CD14-positive monocyte (primary cell): ENCODE measurements around the gene TMEM179. TPM values are rescaled to one million over a fixed set of nuclear protein-coding genes. Genes with fewer than 3 reads are reported as not detected.
"Not testable (repeated sequence)": the region's sequence is repeated elsewhere in the genome, so short reads cannot be mapped to it uniquely, and the experiment has no call there.

Experiments
- DNase-seq, 3 donors: peaks; one replicate each; pipeline ENCODE4 v3.0.0-alpha.2; 2011 to 2022
- H2AFZ ChIP-seq: 2 replicates; pipeline ENCODE4 v1.6.0; 2012; ENCODE audit warnings: mild to moderate bottlenecking, low read depth, low read length, inconsistent platforms; ENCODE audit not compliant: insufficient read depth, poor library complexity, severe bottlenecking
- H3K27ac ChIP-seq, 2 donors: 1 replicate in 1 of 2; 2 replicates in 1 of 2; pipeline ENCODE4 v1.5.1; 2012 to 2013; ENCODE audit warnings: low read length in 2 of 2, control low read depth in 1 of 2, inconsistent platforms in 1 of 2, low read depth in 1 of 2, mild to moderate bottlenecking in 1 of 2
- H3K27me3 ChIP-seq, 2 donors: one replicate each; pipeline versions ENCODE4 v1.6.0 to v1.6.1; 2011 to 2013; ENCODE audit warnings: low read length in 2 of 2; ENCODE audit not compliant: control insufficient read depth in 2 of 2, insufficient read depth in 2 of 2
- H3K36me3 ChIP-seq, 2 donors: replicated peaks in 1 of 2; 1 replicate in 1 of 2; 2 replicates in 1 of 2; pipeline versions ENCODE4 v1.5.1 to v1.6.1; 2012 to 2013; ENCODE audit warnings: low read length in 2 of 2, control low read depth in 1 of 2, inconsistent platforms in 1 of 2, mild to moderate bottlenecking in 1 of 2; ENCODE audit not compliant: insufficient read depth in 2 of 2, control insufficient read depth in 1 of 2
- H3K4me1 ChIP-seq, 2 donors: 1 replicate in 1 of 2; 2 replicates in 1 of 2; pipeline versions ENCODE4 v1.5.1 to v1.6.1; 2012 to 2013; ENCODE audit warnings: low read length in 2 of 2, control low read depth in 1 of 2, inconsistent platforms in 1 of 2, mild to moderate bottlenecking in 1 of 2, moderate library complexity in 1 of 2; ENCODE audit not compliant: insufficient read depth in 2 of 2, control insufficient read depth in 1 of 2
- H3K4me2 ChIP-seq: replicated peaks from 2 replicates; pipeline ENCODE3; 2012; ENCODE audit warnings: low read length, moderate library complexity, mild to moderate bottlenecking; ENCODE audit not compliant: poor library complexity, severe bottlenecking; ENCODE audit errors: extremely low read depth
- H3K4me3 ChIP-seq, 3 experiments: fragments of 200-600 bp in 1 of 3; sonication (generic) in 1 of 3; replicated peaks in 1 of 3; 1 replicate in 2 of 3; 2 replicates in 1 of 3; pipeline ENCODE4 v1.5.1; 2011 to 2013; ENCODE audit warnings: low read length in 3 of 3, mild to moderate bottlenecking in 3 of 3, control low read depth in 2 of 3, low read depth in 2 of 3, inconsistent platforms in 1 of 3, moderate library complexity in 1 of 3
- H3K79me2 ChIP-seq: 2 replicates; pipeline ENCODE4 v1.6.0; 2012; ENCODE audit warnings: mild to moderate bottlenecking, control low read depth, inconsistent platforms, low read length, moderate library complexity; ENCODE audit not compliant: insufficient read depth
- H3K9ac ChIP-seq: 2 replicates; pipeline ENCODE4 v1.6.0; 2017; ENCODE audit warnings: low read length, mild to moderate bottlenecking; ENCODE audit not compliant: insufficient read depth, poor library complexity, severe bottlenecking
- H3K9me3 ChIP-seq, 2 donors: replicated peaks in 1 of 2; 1 replicate in 1 of 2; 2 replicates in 1 of 2; pipeline versions ENCODE4 v1.5.1 to v1.6.1; 2012 to 2013; ENCODE audit warnings: low read length in 2 of 2, control low read depth in 1 of 2; ENCODE audit not compliant: control insufficient read depth in 1 of 2, insufficient read depth in 1 of 2
- H4K20me1 ChIP-seq: 2 replicates; pipeline ENCODE4 v1.6.0; 2012; ENCODE audit warnings: mild to moderate bottlenecking, low read length, control low read depth, moderate library complexity; ENCODE audit not compliant: insufficient read depth
- H3K27ac Mint-ChIP-seq, 7 donors: one replicate each; pipeline ENCODE4 v1.8.0; 2020; ENCODE audit warnings: mild to moderate bottlenecking in 7 of 7, mixed read lengths in 7 of 7, moderate library complexity in 6 of 7, inconsistent platforms in 2 of 7
- H3K27me3 Mint-ChIP-seq, 3 donors: one replicate each; pipeline ENCODE4 v1.8.0; 2021 to 2022; ENCODE audit warnings: low read depth in 3 of 3, mild to moderate bottlenecking in 3 of 3, mixed read lengths in 3 of 3, moderate library complexity in 3 of 3, inconsistent platforms in 1 of 3
- H3K36me3 Mint-ChIP-seq, 2 donors: one replicate each; pipeline ENCODE4 v1.8.0; 2020; ENCODE audit warnings: mixed read lengths in 2 of 2, inconsistent platforms in 1 of 2, mild to moderate bottlenecking in 1 of 2
- H3K4me1 Mint-ChIP-seq: one replicate; pipeline ENCODE4 v1.8.0; 2020; ENCODE audit warnings: mild to moderate bottlenecking, mixed read lengths
- H3K4me3 Mint-ChIP-seq, 2 donors: one replicate each; pipeline ENCODE4 v1.8.0; 2020; ENCODE audit warnings: mild to moderate bottlenecking in 2 of 2, mixed read lengths in 2 of 2, moderate library complexity in 1 of 2
- H3K9me3 Mint-ChIP-seq, 7 donors: one replicate each; pipeline ENCODE4 v1.8.0; 2020 to 2022; ENCODE audit warnings: mixed read lengths in 7 of 7, mild to moderate bottlenecking in 6 of 7, moderate library complexity in 6 of 7, inconsistent platforms in 2 of 7
- CTCF ChIP-seq: fragments of 200-600 bp; IDR thresholded peaks from one replicate; pipeline ENCODE4 v1.8.0; 2022; ENCODE audit warnings: antibody characterized with exemption, mild to moderate bottlenecking
- WGBS: methylation state at CpG from one replicate; pipeline ENCODE4 v1.1.5; 2013; ENCODE audit warnings: missing lambda C conversion rate; ENCODE audit not compliant: insufficient coverage; 5-methylcytosine and 5-hydroxymethylcytosine counted together
- intact Hi-C, 2 donors: fragments of 100-400 bp; cut with micrococcal nuclease; formaldehyde crosslinking; loops; one replicate each; pipeline versions ENCODE4 v1.15.0 to v1.15.1; 2023
- polyA plus RNA-seq, 3 donors: library from polyadenylated mRNA; depleted of rRNA in 1 of 3; unstranded in 2 of 3; stranded (reverse) in 1 of 3; fragments of 300-500 nt in 2 of 3; fragments of >200 nt in 1 of 3; fragmentation: Illumina TruSeq in 2 of 3; gene quantifications; 1 replicate in 2 of 3; 2 replicates in 1 of 3; pipeline ENCODE4 v1.2.3, GENCODE V29; 2012 to 2021

TMEM179 gene
- polyA plus RNA-seq, 3 donors: not detected

DNA sequence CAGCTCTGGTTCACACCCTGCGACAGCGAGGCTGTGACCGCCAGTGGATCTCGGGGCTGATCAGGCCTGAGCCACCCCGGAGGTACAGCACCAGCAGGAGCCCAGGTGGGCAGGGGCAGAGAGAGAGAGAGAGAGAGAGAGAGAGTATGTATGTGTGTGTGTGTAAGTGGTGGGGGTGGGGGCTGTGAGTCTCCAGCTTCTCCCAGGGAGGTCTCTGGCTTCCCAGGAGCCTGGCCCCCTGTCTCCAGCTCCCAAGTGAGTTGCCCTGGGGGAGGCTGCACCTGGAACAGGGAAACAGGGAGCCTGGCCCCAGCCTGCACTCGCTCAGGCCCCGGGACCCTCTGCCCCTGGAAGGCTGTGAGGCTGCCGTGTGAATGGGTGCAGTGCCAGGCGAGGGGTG, 23.1 kb downstream of the TMEM179 start:
- peaks cover 1 to 6% (median 3%) of the 10 kb centered on the region in 3 donors for H3K27me3 Mint-ChIP-seq
- intact Hi-C loops: no loop called here

DNA sequence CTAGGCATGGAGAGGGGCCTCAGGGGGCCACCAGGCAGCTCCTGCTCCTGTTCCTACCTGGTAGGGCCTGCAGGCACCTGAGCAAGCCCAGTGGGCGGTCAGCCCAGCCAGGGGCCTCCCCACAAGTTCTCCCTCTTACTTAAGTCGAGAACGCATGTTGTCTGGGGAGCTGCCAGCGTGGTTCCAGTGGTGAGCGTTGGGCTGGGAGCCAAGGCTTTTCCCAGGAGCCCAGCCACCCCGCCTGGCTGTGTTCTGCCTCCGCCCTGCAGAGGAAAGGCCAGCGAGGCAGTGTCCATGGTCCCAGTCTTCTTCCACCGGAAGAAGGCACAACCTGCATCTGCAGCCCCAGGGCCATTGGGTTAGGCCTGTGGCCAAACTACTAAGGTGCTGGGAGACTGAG, 23.6 kb downstream of the TMEM179 start:
- H3K27ac ChIP-seq: no peak overlapping the region
- Mint-ChIP-seq H3K4me1 (no peaks in the 10 kb centered on the region), H3K27me3 (peaks cover 0 to 6% (median 3%) of the 10 kb centered on the region in 3 donors), H3K27ac (no peak overlapping the region), H3K9me3 (no peaks in the 10 kb centered on the region), H3K36me3 (no peaks in the 10 kb centered on the region), H3K4me3 (no peak overlapping the region)
- no peak overlapping the region for H3K4me2 ChIP-seq
- H3K4me1 ChIP-seq: no peaks in the 10 kb centered on the region
- no peak overlapping the region for H3K4me3 ChIP-seq
- WGBS: 75% methylated on average over 9 of the region's 9 CpGs
- no peaks in the 10 kb centered on the region for H4K20me1 ChIP-seq
- H3K36me3 ChIP-seq: no peaks in the 10 kb centered on the region
- H3K9me3 ChIP-seq: no peaks in the 10 kb centered on the region
- no peak overlapping the region for H3K9ac ChIP-seq
- intact Hi-C loops: no loop called here
- no peaks in the 10 kb centered on the region for H3K27me3 ChIP-seq
- H2AFZ ChIP-seq: no peak overlapping the region
- H3K79me2 ChIP-seq: no peaks in the 10 kb centered on the region
- no peak for DNase-seq
- TF ChIP-seq CTCF: no peak

More for the DNA sequence above, 23.1 kb downstream of the TMEM179 start:
- DNase-seq: no peak
- no peak overlapping the region for H3K9ac ChIP-seq
- no peak overlapping the region for H3K27ac Mint-ChIP-seq
- no peaks in the 10 kb centered on the region for H3K4me1 Mint-ChIP-seq
- H3K9me3 Mint-ChIP-seq: no peaks in the 10 kb centered on the region
- no peak overlapping the region for H3K27ac ChIP-seq
- H2AFZ ChIP-seq: no peak overlapping the region
- no peak overlapping the region for H3K4me2 ChIP-seq
- TF ChIP-seq CTCF: no peak
- no peaks in the 10 kb centered on the region for H4K20me1 ChIP-seq
- H3K4me1 ChIP-seq: no peaks in the 10 kb centered on the region
- no peaks in the 10 kb centered on the region for H3K79me2 ChIP-seq
- H3K4me3 Mint-ChIP-seq: no peak overlapping the region
- no peaks in the 10 kb centered on the region for H3K27me3 ChIP-seq
- WGBS: 75% methylated on average over 9 of the region's 9 CpGs
- no peaks in the 10 kb centered on the region for H3K36me3 ChIP-seq
- no peaks in the 10 kb centered on the region for H3K36me3 Mint-ChIP-seq
- H3K4me3 ChIP-seq: no peak overlapping the region
- no peaks in the 10 kb centered on the region for H3K9me3 ChIP-seq

- H3K36me3 ChIP-seq, H3K4me3 Mint-ChIP-seq, H3K4me2 ChIP-seq, intact Hi-C loops, H3K9me3 Mint-ChIP-seq, H2AFZ ChIP-seq, H3K36me3 Mint-ChIP-seq, H3K4me3 ChIP-seq, H3K27ac Mint-ChIP-seq, H3K27ac ChIP-seq, H3K27me3 Mint-ChIP-seq, H3K9me3 ChIP-seq, DNase-seq, H3K79me2 ChIP-seq, H3K4me1 ChIP-seq, H3K4me1 Mint-ChIP-seq, H3K27me3 ChIP-seq, H4K20me1 ChIP-seq, H3K9ac ChIP-seq: not testable (repeated sequence)
- 88% methylated on average over 6 of the region's 6 CpGs for WGBS
Measured at GRCh38 chr14:104579939-104580338, 24.6 kb downstream of the TMEM179 start.
